ENCODE data around the gene HOXA7. TPM values are rescaled to one million over a fixed set of nuclear protein-coding genes. Genes with fewer than 3 reads are reported as not detected.
A peak's percentile ranks its signal among the peaks of the same experiment; 100 is the strongest.

HOXA7 gene
- total RNA-seq, 1 donor from 2014 or later: 17.9 TPM

DNA sequence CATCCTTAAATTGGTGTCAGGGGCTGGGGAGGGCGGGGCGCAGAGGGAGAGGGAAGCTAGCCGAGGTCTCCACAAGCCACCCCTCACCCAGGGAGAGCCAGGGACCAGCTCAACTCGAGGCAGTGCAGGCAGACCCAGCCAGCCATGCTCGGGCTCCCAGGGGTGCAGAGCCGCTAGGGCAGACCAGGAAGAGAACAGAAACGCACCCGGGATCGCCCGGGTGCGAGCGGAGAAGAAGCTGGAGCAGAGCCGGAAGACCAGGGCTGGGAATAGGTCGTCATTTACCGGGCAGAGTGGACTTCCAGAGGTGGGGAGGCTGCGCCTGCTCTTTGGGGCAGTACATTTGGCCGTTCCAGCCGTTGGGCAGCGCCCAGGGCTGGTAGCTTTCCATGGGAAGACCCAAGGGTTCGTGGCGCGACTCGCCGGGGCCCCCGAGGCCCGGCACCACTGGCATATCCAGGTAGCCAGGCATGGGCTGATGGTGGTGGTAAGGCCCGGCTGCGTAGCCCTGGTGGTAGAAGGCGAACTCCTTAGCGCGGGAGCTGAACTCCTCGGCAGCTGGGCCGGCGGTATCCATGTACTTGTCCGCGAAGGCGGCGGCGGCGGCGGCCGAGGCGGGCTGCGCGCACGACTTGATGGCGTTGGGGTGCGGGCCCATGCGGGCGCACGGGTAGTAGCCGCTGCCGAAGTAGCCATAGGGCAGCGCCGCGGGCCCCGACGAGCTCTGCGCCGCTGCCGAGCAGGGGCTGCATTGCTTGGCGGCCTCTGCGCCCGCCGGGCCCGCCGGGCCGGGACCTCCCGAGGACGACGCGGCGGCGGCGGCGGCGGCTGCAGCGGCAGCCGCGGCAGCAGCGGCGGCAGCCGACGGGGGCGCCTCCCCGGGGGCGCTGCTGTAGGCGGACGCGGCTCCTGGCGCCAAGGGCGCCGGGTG is 42.7 kb upstream of the HOXA7 start:
- Mint-ChIP-seq H3K27ac (peak overlapping the region; percentile 79), H3K9me3 (no peaks in the 10 kb centered on the region), H3K4me1 (peaks cover 20% of the 10 kb centered on the region), H3K27me3 (ENCODE audit: low read depth) (peaks cover 90% of the 10 kb centered on the region), H3K36me3 (no peaks in the 10 kb centered on the region), H3K4me3 (peak overlapping the region; percentile 81)
- DNase-seq (ENCODE audit: low spot score in 2 of 2, unreplicated experiment in 2 of 2): peak in 1 of 2 experiments; percentile 51
- TF ChIP-seq, protein P1, sequence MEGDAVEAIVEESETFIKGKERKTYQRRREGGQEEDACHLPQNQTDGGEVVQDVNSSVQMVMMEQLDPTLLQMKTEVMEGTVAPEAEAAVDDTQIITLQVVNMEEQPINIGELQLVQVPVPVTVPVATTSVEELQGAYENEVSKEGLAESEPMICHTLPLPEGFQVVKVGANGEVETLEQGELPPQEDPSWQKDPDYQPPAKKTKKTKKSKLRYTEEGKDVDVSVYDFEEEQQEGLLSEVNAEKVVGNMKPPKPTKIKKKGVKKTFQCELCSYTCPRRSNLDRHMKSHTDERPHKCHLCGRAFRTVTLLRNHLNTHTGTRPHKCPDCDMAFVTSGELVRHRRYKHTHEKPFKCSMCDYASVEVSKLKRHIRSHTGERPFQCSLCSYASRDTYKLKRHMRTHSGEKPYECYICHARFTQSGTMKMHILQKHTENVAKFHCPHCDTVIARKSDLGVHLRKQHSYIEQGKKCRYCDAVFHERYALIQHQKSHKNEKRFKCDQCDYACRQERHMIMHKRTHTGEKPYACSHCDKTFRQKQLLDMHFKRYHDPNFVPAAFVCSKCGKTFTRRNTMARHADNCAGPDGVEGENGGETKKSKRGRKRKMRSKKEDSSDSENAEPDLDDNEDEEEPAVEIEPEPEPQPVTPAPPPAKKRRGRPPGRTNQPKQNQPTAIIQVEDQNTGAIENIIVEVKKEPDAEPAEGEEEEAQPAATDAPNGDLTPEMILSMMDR (IDR thresholded peaks at IDR 0.05; ENCODE audit: unreplicated experiment): no peak

DNA sequence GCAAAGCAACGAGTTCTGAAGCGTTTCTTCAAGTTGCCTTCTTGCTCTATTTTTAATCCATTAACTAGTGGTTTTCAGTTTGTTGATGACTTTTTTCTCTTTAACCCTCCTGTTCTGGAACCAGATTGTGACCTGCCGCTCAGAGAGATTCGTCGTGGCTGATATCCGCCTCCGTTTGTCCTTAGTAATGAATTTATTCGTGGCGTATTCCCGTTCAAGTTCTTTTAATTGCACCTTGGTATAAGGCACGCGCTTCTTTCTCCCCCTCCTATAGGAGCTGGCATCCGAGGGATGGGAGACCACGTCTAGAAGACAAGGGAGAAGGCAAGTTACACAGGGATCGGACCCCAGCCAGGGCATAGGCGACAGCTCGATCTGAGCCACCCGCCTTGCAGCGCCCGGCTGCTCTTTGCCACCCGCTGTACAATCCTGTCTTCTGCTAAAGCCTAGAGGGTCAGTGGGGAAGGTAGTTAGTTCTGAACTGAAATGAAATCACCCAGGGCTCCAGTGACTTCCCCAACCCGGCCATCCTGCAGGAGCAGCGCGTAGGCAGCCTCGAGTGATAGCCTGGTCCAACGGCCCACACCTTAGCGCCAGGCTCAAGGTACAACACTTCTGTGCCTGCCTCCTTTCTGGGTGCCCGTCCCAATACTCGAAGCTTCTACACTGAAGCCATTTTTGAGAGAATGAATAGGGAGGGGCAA is 41.8 kb upstream of the HOXA7 start:
- DNase-seq (ENCODE audit: low spot score in 2 of 2, unreplicated experiment in 2 of 2): peak in 1 of 2 experiments; percentile 40
- H3K36me3 Mint-ChIP-seq: no peaks in the 10 kb centered on the region
- H3K4me3 Mint-ChIP-seq: peak overlapping the region; percentile 81
- peaks cover 24% of the 10 kb centered on the region for H3K4me1 Mint-ChIP-seq
- TF ChIP-seq, protein P1 (IDR thresholded peaks at IDR 0.05; ENCODE audit: unreplicated experiment): no peak
- H3K9me3 Mint-ChIP-seq: no peaks in the 10 kb centered on the region
- peak overlapping the region; percentile 11 for H3K27ac Mint-ChIP-seq
- peaks cover 90% of the 10 kb centered on the region for H3K27me3 Mint-ChIP-seq (ENCODE audit: low read depth)

DNA sequence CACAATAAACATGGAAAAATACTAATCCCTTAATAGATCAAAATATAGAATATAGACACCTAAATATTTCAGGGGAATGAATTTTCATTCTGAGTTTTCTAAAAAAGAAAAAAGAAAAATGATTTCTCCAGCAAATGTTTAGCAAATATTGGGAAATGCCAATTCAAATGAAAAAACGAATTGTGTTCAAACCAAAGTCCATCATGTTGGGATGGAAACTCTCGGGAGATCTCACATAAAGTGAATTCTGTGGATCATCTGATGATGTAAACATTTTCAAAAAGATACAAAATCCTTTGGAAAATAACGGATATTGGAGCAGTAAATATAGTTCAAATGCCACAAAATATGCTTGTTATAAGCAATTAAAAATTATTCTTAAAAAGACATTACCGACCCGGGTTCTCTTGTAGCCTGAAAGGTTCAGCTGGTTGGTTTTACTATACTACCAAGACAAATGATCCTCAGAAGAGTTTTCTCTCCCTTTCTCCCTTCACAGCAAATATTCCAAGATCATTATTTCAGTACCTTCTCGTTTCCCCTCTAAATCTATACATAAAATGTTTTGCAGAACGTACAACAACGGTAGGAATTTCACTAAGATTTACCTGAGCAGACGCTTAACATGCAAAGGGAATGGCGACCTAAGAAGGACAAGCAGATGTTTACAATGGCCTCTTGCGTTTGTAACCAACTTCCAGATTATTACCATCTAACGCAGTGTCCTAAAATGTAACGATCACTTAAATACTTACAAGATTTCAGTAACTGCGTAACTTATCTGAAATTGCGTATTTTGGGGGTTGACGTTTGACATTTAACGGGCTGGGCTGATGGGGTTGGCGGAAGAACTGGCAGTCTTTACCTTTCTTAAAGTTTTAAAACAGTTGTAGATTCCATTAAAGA is 40.9 kb upstream of the HOXA7 start:
- peak overlapping the region; percentile 81 for H3K4me3 Mint-ChIP-seq
- TF ChIP-seq, protein P1 (IDR thresholded peaks at IDR 0.05; ENCODE audit: unreplicated experiment): no peak
- H3K36me3 Mint-ChIP-seq: no peaks in the 10 kb centered on the region

DNA sequence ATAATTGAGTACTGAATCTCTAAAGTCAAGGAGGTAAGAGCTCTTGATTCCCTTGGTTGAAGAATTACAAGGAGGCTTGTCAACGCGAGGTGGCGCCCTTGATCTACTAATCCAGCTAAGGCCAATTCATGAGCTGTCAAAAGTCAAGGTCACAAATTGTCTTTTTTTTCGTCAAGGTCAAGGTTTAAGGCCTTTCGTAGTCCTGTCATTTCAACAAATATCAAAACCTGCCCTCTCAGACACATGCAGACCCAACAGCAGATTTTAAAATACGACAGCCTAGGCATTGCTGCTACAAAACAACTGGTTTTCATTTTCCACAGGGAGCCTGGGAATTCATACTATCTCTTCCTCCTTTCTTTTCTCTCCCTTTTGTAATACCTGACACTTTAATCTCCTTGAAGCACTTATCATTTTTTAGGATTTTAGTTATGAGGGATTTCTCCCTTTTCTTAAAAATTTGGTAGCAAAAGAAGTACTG is 39.9 kb upstream of the HOXA7 start:
- TF ChIP-seq, protein P1 (IDR thresholded peaks at IDR 0.05; ENCODE audit: unreplicated experiment): peak; percentile 71
- peak overlapping the region; percentile 60 for H3K4me3 Mint-ChIP-seq

More for the DNA sequence above, 40.9 kb upstream of the HOXA7 start:
- DNase-seq (ENCODE audit: low spot score in 2 of 2, unreplicated experiment in 2 of 2): no peak
- peak overlapping the region; percentile 11 for H3K27ac Mint-ChIP-seq
- no peaks in the 10 kb centered on the region for H3K9me3 Mint-ChIP-seq
- H3K4me1 Mint-ChIP-seq: peaks cover 28% of the 10 kb centered on the region
- H3K27me3 Mint-ChIP-seq (ENCODE audit: low read depth): peaks cover 89% of the 10 kb centered on the region

More for the DNA sequence above, 39.9 kb upstream of the HOXA7 start:
- DNase-seq (ENCODE audit: low spot score in 2 of 2, unreplicated experiment in 2 of 2): peak in 1 of 2 experiments; percentile 86
- Mint-ChIP-seq H3K27me3 (ENCODE audit: low read depth) (peaks cover 89% of the 10 kb centered on the region), H3K36me3 (no peaks in the 10 kb centered on the region), H3K9me3 (no peaks in the 10 kb centered on the region), H3K4me1 (peaks cover 31% of the 10 kb centered on the region), H3K27ac (peak overlapping the region; percentile 56)
